Measurements from ENCODE around the gene ABCC6. TPM values are rescaled to one million over a fixed set of nuclear protein-coding genes. Genes with fewer than 3 reads are reported as not detected.

ABCC6 gene
- total RNA-seq, 1 experiment from 2014 or later, result not detected

GRCh38 chr16:16126896-16127295, 96.4 kb downstream of the ABCC6 start:
- Histone ChIP-seq H3K27ac (ENCODE audit: low read depth, low read length, poor library complexity, severe bottlenecking) (no peak overlapping the region), H3K4me1 (ENCODE audit: insufficient read depth, low read length, poor library complexity, severe bottlenecking) (no peaks in the 10 kb centered on the region), H3K4me3 (ENCODE audit: low read depth, low read length, poor library complexity, severe bottlenecking) (no peak overlapping the region), H3K27me3 (replicated peaks; ENCODE audit: insufficient read depth, low read depth, low read length, poor library complexity) (no peaks in the 10 kb centered on the region), H3K9me3 (ENCODE audit: low read depth, low read length, poor library complexity, severe bottlenecking) (no peaks in the 10 kb centered on the region), H3K36me3 (ENCODE audit: insufficient read depth, low read length, poor library complexity, severe bottlenecking) (no peaks in the 10 kb centered on the region)
- ChIA-PET POLR2A (ENCODE audit: low non-redundant PET) (no interaction called here), CTCF (interaction anchor here (1.9 kb wide), 1 partner anchor 252 kb away, joined by 6 read pairs; no protein-coding TSS in a partner anchor)
- no peak for TF ChIP-seq EZH2 (IDR thresholded peaks at IDR 0.05; ENCODE audit: borderline replicate concordance, low read depth, low read length, poor library complexity, severe bottlenecking)
- TF ChIP-seq CTCF (conservative IDR thresholded peaks at IDR 0.05; ENCODE audit: low read depth, low read length), result no peak
- intact Hi-C loops (cut with micrococcal nuclease; ENCODE audit: unreplicated experiment), result loop anchor here (1.0 to 2.0 kb wide), 2 partner anchors 252 to 361 kb away; no protein-coding TSS in a partner anchor
- no peak for DNase-seq (ENCODE audit: low spot score)
- BruUV-seq (replicated peaks), result no TSS peak

GRCh38 chr16:16124974-16125373, 98.3 kb downstream of the ABCC6 start:
- no peak overlapping the region for H3K4me3 ChIP-seq (ENCODE audit: low read depth, low read length, poor library complexity, severe bottlenecking)
- intact Hi-C loops (cut with micrococcal nuclease; ENCODE audit: unreplicated experiment), result no loop called here
- ChIA-PET CTCF (no interaction called here), POLR2A (ENCODE audit: low non-redundant PET) (no interaction called here)
- no peaks in the 10 kb centered on the region for H3K4me1 ChIP-seq (ENCODE audit: insufficient read depth, low read length, poor library complexity, severe bottlenecking)
- H3K27ac ChIP-seq (ENCODE audit: low read depth, low read length, poor library complexity, severe bottlenecking), result no peak overlapping the region
- no peaks in the 10 kb centered on the region for H3K27me3 ChIP-seq (replicated peaks; ENCODE audit: insufficient read depth, low read depth, low read length, poor library complexity)
- no peaks in the 10 kb centered on the region for H3K36me3 ChIP-seq (ENCODE audit: insufficient read depth, low read length, poor library complexity, severe bottlenecking)
- DNase-seq (ENCODE audit: low spot score), result no peak
- BruUV-seq (replicated peaks), result no TSS peak
- no peak for TF ChIP-seq CTCF (conservative IDR thresholded peaks at IDR 0.05; ENCODE audit: low read depth, low read length)
- TF ChIP-seq EZH2 (IDR thresholded peaks at IDR 0.05; ENCODE audit: borderline replicate concordance, low read depth, low read length, poor library complexity, severe bottlenecking), result no peak
- no peaks in the 10 kb centered on the region for H3K9me3 ChIP-seq (ENCODE audit: low read depth, low read length, poor library complexity, severe bottlenecking)

GRCh38 chr16:16124438-16124837, 98.9 kb downstream of the ABCC6 start:
- intact Hi-C loops (cut with micrococcal nuclease; ENCODE audit: unreplicated experiment), result no loop called here
- H3K27me3 ChIP-seq (replicated peaks; ENCODE audit: insufficient read depth, low read depth, low read length, poor library complexity), result no peaks in the 10 kb centered on the region
- H3K27ac ChIP-seq (ENCODE audit: low read depth, low read length, poor library complexity, severe bottlenecking), result no peak overlapping the region
- no TSS peak for BruUV-seq (replicated peaks)
- DNase-seq (ENCODE audit: low spot score), result no peak
- TF ChIP-seq EZH2 (IDR thresholded peaks at IDR 0.05; ENCODE audit: borderline replicate concordance, low read depth, low read length, poor library complexity, severe bottlenecking) (no peak), CTCF (conservative IDR thresholded peaks at IDR 0.05; ENCODE audit: low read depth, low read length) (no peak)
- ChIA-PET POLR2A (ENCODE audit: low non-redundant PET) (no interaction called here), CTCF (no interaction called here)
- no peaks in the 10 kb centered on the region for H3K9me3 ChIP-seq (ENCODE audit: low read depth, low read length, poor library complexity, severe bottlenecking)
- no peaks in the 10 kb centered on the region for H3K36me3 ChIP-seq (ENCODE audit: insufficient read depth, low read length, poor library complexity, severe bottlenecking)
- H3K4me3 ChIP-seq (ENCODE audit: low read depth, low read length, poor library complexity, severe bottlenecking), result no peak overlapping the region
- H3K4me1 ChIP-seq (ENCODE audit: insufficient read depth, low read length, poor library complexity, severe bottlenecking), result no peaks in the 10 kb centered on the region
